HG02885 (cell line): ENCODE data around the gene GORAB.

ENCODE experiments used
- ATAC-seq: cut with Tn5 transposase; IDR thresholded peaks from one replicate; pipeline ENCODE4 v1.9.1; 2021; ENCODE audit warnings: mild to moderate bottlenecking; ENCODE audit not compliant: unreplicated experiment, poor library complexity

The GORAB gene

GRCh38 chr1:170587253-170587593, 55.3 kb downstream of the GORAB start:
- ATAC-seq, result no peak

GRCh38 chr1:170590921-170591705, 59.1 kb downstream of the GORAB start:
- ATAC-seq, result no peak

DNA sequence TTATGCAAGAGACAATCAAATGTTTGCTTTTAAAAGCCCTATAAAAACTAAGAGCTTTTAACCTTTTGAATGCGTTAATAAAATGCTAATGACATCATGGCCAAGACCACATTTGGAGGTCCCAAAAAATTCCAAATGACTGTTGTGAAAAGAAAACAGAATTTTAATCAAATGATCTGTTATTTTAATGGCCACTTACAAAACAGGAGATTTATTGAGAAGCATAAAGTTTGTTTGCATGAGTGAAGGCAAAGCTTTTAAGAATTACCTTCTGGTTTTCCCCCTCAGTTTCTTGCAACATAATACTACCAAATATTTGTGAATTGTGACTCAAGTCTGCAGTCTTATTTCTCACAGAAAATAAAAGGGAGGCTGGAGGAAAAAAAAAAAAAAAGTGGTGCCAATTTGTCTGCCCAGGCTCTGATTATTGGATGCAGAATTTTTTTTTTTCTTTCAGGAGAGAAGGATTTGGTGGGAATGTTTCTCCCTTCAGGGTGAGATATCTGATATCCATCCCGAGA, 60.7 kb downstream of the GORAB start:
- no peak for ATAC-seq

DNA sequence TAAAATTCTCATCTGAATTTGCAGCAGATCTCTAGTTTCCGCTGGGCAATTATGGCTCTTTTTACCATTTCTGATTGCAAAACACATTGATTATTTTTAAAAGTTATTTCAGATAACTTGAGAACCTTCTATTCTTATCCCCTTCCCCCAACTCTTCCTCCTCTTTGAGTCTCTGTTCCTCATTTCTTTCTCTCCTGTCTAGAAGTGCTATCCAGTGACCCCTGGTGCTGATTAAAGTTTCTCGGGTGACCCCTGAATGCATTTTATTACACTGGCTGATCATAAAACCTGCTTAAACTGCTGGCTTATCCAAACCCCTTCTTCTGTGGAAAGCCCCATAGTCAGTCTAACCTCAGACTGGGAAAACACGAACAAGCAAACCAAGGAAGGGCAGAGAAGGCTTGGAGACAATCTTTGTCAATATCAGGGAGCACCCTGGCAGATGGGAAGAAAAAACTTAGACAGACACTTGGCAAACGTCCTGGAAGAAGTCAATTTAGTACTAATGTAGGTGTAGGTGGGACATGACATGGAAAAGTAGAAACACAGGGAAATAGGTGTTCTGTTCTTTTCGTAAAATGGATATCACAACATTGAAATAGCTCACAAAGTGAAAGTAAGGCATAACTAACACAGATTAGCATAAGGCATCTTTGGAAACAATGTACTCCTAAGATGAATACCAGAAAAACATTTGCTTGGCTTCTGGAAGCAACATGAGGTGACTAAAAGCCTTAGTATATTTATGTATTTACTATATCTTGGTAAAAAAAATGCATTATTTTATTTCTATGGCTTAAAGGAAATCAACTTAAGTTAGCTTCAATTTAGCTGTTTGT, 61.4 kb downstream of the GORAB start:
- no peak for ATAC-seq

DNA sequence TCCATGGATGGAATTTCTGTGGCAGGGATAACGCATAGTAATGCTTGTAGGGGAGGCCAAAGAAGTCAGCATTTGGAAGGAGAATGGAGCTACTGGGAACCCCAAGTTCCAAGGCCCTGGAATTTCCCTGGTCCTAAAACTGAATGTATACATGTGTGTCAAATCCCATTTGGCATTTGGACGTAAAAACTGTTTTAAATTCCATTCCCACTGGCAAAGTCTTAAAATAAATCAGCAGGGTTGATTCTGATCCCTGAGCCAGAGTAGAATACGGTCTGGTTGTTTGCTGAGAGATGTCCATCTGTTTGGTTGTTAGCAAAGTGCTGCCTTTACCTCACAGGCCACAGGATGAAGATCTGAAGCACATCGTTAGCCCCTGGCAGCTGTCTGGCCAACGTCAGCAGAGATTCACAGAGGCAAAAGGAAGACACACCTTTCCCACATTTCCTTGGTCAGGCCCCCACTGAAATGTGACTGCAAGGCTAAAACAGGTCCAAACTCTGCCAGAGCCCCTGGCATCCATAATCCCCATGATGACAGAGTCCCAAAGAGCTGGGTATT, 62.2 kb downstream of the GORAB start:
- ATAC-seq, result no peak

- ATAC-seq, result no peak
These were observed 64.7 kb downstream of the GORAB start for GRCh38 chr1:170596701-170597100.

- ATAC-seq, result no peak
These were observed 66.7 kb downstream of the GORAB start for GRCh38 chr1:170598618-170599017.

DNA sequence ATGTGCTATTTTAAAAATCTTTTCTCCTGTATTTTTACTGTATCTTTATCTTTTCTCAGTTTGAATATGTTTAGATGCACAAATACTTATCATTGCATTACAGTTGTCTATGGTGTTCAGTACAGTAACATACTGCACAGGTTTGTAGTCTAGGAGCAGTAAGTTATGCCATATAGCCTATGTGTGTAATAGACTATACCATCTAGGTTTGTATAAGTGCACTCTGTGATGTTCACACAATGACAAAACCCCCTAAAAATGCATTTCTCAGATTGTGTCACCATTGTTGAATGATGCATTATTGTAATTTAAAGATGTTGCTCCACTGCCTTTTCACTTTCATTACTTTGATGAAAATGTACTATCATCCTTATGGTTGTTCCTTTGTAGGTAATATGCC, 67.1 kb downstream of the GORAB start:
- no peak for ATAC-seq

DNA sequence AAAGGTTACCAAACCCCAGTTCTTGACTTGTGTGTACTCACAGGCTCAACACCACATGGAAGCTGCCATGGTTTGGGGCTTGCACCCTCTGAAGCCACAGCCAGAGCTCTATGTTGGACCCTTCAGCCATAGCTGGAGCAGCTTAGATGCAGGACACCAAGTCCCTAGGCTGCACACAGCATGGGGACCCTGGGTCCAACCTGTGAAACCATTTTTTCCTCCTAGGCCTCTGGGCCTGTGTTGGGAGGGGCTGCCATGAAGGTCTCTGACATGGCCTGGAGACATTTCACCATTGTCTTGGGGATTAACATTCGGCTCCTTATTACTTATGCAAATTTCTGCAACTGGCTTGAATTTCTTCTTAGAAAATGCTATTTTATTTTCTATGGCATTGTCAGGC, 69.9 kb downstream of the GORAB start:
- no peak for ATAC-seq
